Hepatocyte (in vitro differentiated cells): ENCODE results near the gene TOMM6. TPM values are rescaled to one million over a fixed set of nuclear protein-coding genes. Genes with fewer than 3 reads are reported as not detected.
A peak's percentile ranks its signal among the peaks of the same experiment; 100 is the strongest.

Source experiments
- DNase-seq: peaks from one replicate; pipeline ENCODE4 v3.0.0-alpha.2; 2016; ENCODE audit warnings: low spot score
- H2AFZ ChIP-seq: fragments of 200-600 bp; sonication (generic); 2 replicates; pipeline ENCODE4 v1.6.0; 2016; ENCODE audit warnings: antibody characterized with exemption, mild to moderate bottlenecking
- H3K27ac ChIP-seq: fragments of 200-600 bp; sonication (generic); 2 replicates; pipeline ENCODE4 v1.5.1; 2016; ENCODE audit warnings: mild to moderate bottlenecking
- H3K27me3 ChIP-seq: fragments of 200-600 bp; sonication (generic); 2 replicates; pipeline ENCODE4 v1.6.1; 2016
- H3K36me3 ChIP-seq: fragments of 200-600 bp; sonication (generic); replicated peaks from 2 replicates; pipeline ENCODE4 v1.5.1; 2016; ENCODE audit warnings: low read depth; ENCODE audit not compliant: insufficient read depth
- H3K4me1 ChIP-seq: fragments of 200-600 bp; sonication (generic); 2 replicates; pipeline ENCODE4 v1.5.1; 2016; ENCODE audit warnings: mild to moderate bottlenecking, moderate library complexity; ENCODE audit not compliant: insufficient read depth
- H3K4me2 ChIP-seq: fragments of 200-600 bp; sonication (generic); 2 replicates; pipeline ENCODE4 v1.6.0; 2016
- H3K4me3 ChIP-seq: fragments of 200-600 bp; sonication (generic); 2 replicates; pipeline ENCODE4 v1.5.1; 2016; ENCODE audit warnings: mild to moderate bottlenecking
- H3K79me2 ChIP-seq: fragments of 200-600 bp; sonication (generic); 2 replicates; pipeline ENCODE4 v1.6.0; 2017; ENCODE audit warnings: mild to moderate bottlenecking
- H3K9me2 ChIP-seq: fragments of 200-600 bp; sonication (generic); replicated peaks from 2 replicates; pipeline ENCODE4 v1.6.0; 2017; ENCODE audit warnings: mild to moderate bottlenecking; ENCODE audit not compliant: insufficient read depth
- H3K9me3 ChIP-seq: fragments of 200-600 bp; sonication (generic); 2 replicates; pipeline ENCODE4 v1.5.1; 2016; ENCODE audit warnings: low read depth, mild to moderate bottlenecking
- H4K20me1 ChIP-seq: fragments of 200-600 bp; sonication (generic); 2 replicates; pipeline ENCODE4 v1.6.0; 2016; ENCODE audit warnings: mild to moderate bottlenecking; ENCODE audit not compliant: insufficient read depth, poor library complexity, severe bottlenecking
- EZH2 ChIP-seq: fragments of 200-600 bp; sonication (generic); IDR thresholded peaks from 2 replicates; pipeline ENCODE4 v1.6.1; 2016; ENCODE audit warnings: antibody characterized with exemption, mild to moderate bottlenecking, borderline replicate concordance
- EZH2phosphoT487 ChIP-seq: fragments of 200-600 bp; sonication (generic); IDR thresholded peaks from one replicate; pipeline ENCODE4 v1.6.1; 2018; ENCODE audit warnings: antibody characterized with exemption, mild to moderate bottlenecking, low read depth, moderate library complexity; ENCODE audit not compliant: unreplicated experiment, severe bottlenecking
- WGBS: methylation state at CpG from one replicate; pipeline ENCODE4 v1.1.6; 2016; ENCODE audit warnings: low lambda C conversion rate; ENCODE audit errors: missing lambda C conversion rate; 5-methylcytosine and 5-hydroxymethylcytosine counted together
- polyA plus RNA-seq: library from polyadenylated mRNA; unstranded; fragments of >200 nt; fragmentation: Nextera tagmentation; extraction: Ambion mirVana; gene quantifications from 2 replicates; pipeline ENCODE4 v1.2.1, GENCODE V29; 2016
- total RNA-seq: library from RNA; depleted of rRNA; stranded (reverse); fragments of >200 nt; gene quantifications from 2 replicates; pipeline ENCODE4 v1.2.3, GENCODE V29; 2014
- TF ChIP-seq, protein P1 (sequence below): fragments of 200-600 bp; sonication (generic); IDR thresholded peaks from 2 replicates; pipeline ENCODE4 v1.5.1; 2016; ENCODE audit warnings: antibody characterized with exemption, mild to moderate bottlenecking; ENCODE audit not compliant: poor library complexity

The TOMM6 gene
- total and polyA plus RNA-seq, 2 experiments from 2014 or later, result 127 to 211 TPM

DNA sequence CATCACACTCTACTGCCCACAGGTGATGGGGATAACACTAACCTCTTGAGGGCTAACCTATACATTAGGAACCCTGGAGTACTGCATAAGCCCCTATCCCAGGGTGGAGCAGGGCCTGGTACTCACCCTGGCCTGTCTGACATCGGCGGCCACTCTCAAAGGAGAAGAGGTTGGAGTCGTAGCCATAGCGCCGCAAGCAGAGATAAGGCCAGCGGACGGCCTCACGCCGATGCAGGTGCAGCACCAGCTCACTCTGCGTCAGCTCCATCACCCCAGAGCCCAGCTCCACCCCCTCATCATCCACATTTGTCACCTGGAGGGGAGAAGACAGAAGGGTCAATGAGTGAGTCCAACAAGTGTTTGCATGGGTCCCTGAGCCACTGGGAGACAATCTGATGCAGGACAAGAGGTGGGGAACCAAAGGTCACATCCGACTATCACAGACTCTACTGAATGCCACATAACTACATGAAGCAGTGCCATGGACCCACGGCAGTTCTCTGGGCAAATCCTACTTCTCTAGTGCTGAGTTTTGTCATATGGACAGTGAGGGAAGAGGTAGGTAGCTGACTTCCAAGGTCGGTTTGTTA lies 12.1 kb upstream of the TOMM6 start:
- DNase-seq, result no peak
- Histone ChIP-seq H3K4me1 (peaks cover 8% of the 10 kb centered on the region), H3K27me3 (no peaks in the 10 kb centered on the region), H4K20me1 (no peaks in the 10 kb centered on the region), H3K4me2 (no peak overlapping the region), H3K79me2 (peaks cover 11% of the 10 kb centered on the region), H3K27ac (no peak overlapping the region), H3K9me2 (no peaks in the 10 kb centered on the region), H3K36me3 (no peaks in the 10 kb centered on the region), H3K9me3 (no peaks in the 10 kb centered on the region), H3K4me3 (no peak overlapping the region), H2AFZ (no peak overlapping the region)
- WGBS, result 96% methylated on average over 12 of the region's 13 CpGs
- TF ChIP-seq, protein P1, sequence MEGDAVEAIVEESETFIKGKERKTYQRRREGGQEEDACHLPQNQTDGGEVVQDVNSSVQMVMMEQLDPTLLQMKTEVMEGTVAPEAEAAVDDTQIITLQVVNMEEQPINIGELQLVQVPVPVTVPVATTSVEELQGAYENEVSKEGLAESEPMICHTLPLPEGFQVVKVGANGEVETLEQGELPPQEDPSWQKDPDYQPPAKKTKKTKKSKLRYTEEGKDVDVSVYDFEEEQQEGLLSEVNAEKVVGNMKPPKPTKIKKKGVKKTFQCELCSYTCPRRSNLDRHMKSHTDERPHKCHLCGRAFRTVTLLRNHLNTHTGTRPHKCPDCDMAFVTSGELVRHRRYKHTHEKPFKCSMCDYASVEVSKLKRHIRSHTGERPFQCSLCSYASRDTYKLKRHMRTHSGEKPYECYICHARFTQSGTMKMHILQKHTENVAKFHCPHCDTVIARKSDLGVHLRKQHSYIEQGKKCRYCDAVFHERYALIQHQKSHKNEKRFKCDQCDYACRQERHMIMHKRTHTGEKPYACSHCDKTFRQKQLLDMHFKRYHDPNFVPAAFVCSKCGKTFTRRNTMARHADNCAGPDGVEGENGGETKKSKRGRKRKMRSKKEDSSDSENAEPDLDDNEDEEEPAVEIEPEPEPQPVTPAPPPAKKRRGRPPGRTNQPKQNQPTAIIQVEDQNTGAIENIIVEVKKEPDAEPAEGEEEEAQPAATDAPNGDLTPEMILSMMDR, result no peak
- no peak for TF ChIP-seq EZH2
- no peak for TF ChIP-seq EZH2phosphoT487

DNA sequence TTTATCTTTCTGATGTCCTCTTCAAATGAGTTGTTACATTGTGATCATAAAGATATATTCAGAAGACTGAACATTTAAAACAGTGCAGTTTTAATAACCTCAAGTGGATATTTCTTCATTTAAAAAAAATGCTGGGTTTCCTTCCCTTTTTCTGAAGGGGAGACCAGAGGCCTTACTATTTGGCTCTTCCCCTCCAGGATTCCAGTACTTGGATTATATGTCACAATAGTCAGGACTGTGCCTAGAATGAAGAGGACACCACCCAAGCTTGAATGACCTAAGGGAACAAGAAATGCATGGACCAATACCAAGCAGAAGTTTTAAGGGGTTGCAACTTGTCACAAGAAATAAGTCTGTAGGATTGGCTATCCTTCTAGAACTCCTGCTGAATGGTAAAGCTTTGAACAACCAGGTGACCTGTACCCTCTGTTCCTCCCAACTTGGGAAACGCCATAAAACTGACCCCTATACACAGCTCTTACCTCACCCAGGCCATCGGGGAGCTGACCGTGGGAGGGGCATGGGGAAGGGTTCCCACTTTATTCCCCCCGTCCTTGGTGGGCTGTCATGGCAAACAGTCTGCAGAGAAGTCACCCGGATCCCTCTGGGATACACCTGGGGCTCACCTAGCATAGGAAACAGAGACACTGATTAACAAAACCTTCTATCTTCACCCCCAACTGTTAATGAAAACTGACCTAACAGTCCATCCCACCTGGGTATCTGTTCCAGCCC lies 9.8 kb upstream of the TOMM6 start:
- no peaks in the 10 kb centered on the region for H3K36me3 ChIP-seq
- no peak overlapping the region for H3K27ac ChIP-seq
- H3K4me1 ChIP-seq, result peaks cover 18% of the 10 kb centered on the region

DNA sequence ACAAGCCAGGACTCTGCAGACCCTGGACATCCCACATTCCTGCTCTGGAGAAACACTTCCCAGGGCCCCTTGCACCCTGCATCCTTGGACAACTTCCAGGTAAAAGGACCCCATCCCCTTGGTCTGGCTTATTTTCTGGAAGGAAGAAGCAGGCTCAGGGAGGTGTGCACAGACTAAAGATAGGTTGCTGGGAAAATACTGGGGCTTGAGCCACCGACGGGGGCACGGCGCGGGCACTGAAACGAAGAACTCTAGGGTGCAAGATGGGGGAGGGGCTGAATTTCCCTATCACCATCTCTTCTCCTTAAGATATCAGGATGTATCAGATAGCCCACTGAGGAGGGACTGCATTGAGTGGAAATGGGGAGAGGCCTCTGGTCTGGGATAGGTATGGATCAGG lies 8.6 kb upstream of the TOMM6 start:
- peak overlapping the region; percentile 68 for H2AFZ ChIP-seq
- H3K27ac ChIP-seq, result no peak overlapping the region
- no peaks in the 10 kb centered on the region for H3K9me2 ChIP-seq
- TF ChIP-seq EZH2phosphoT487 (no peak), EZH2 (no peak)
- TF ChIP-seq, protein P1, result no peak
- no peaks in the 10 kb centered on the region for H4K20me1 ChIP-seq
- no peaks in the 10 kb centered on the region for H3K27me3 ChIP-seq
- no peak overlapping the region for H3K4me3 ChIP-seq
- peak overlapping the region; percentile 96 for H3K4me2 ChIP-seq
- H3K36me3 ChIP-seq, result no peaks in the 10 kb centered on the region
- DNase-seq, result no peak
- 41% methylated on average over 6 of the region's 6 CpGs for WGBS
- no peaks in the 10 kb centered on the region for H3K9me3 ChIP-seq
- peaks cover 18% of the 10 kb centered on the region for H3K4me1 ChIP-seq
- H3K79me2 ChIP-seq, result peaks cover 11% of the 10 kb centered on the region

More for the DNA sequence above, 9.8 kb upstream of the TOMM6 start:
- Histone ChIP-seq H3K27me3 (no peaks in the 10 kb centered on the region), H2AFZ (no peak overlapping the region), H3K4me2 (no peak overlapping the region), H4K20me1 (no peaks in the 10 kb centered on the region), H3K79me2 (peaks cover 11% of the 10 kb centered on the region), H3K4me3 (no peak overlapping the region), H3K9me2 (no peaks in the 10 kb centered on the region), H3K9me3 (no peaks in the 10 kb centered on the region)
- no peak for DNase-seq
- TF ChIP-seq EZH2, result no peak
- TF ChIP-seq, protein P1, result no peak
- no peak for TF ChIP-seq EZH2phosphoT487
- 95% methylated on average over 5 of the region's 5 CpGs for WGBS
